GM19035 (cell line): Measurements from ENCODE around the gene BTBD19.
"Not testable (repeated sequence)": the region's sequence is repeated elsewhere in the genome, so short reads cannot be mapped to it uniquely, and the experiment has no call there.

Experiments used
- ATAC-seq: cut with Tn5 transposase; IDR thresholded peaks from one replicate; pipeline ENCODE4 v1.9.1; 2021; ENCODE audit not compliant: unreplicated experiment

Gene BTBD19

GRCh38 chr1:44786841-44787426, 21.4 kb upstream of the BTBD19 start:
- ATAC-seq: no peak

GRCh38 chr1:44787506-44787905, 20.8 kb upstream of the BTBD19 start:
- ATAC-seq: no peak

- ATAC-seq: no peak
These were observed 20.0 kb upstream of the BTBD19 start, which contains the start of gene BEST4 for GRCh38 chr1:44788120-44788860. BEST4 (minus strand) TSS chr1:44788170; CDS start chr1:44787705, 465 bp downstream.

DNA sequence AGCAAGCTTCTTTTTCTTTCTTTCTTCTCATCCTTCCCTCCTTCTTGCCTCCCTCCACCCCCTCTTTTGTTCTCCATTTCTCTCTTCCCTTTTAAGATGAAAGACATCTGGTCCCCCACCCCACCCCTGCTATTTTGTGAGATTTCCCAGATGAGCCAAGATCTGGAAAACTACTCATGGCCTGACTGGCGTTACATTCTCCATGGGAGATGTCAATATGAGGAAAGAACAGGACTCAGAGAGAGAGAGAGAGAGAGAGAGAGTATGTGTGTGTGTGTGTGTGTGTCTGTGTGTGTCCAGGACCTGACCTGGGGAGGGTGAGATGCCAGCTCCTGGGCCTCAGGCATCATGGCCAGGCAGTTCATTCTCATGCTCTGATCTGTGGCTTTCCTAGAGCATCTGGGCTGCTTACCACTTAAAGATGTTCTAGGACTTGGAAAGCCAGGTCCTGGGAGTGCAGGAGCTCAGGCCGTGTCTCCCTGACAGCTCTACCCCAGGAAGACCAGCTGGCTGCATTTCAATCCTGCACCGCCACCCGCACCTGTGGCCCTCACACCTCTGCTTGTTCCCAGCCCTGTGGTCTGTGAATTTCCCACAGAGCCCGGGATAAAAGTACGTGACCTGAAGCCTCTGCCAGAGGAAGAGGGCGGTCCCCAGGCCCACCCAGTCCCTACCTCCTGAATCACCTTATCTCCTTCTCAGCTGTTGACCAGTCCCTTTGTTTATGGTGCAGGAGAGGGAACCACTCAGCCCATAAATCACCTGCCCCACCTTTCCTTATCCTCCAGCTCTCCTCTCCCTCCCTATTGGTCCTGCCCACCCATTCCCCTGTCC, 17.1 kb upstream of the BTBD19 start:
- ATAC-seq: no peak

DNA sequence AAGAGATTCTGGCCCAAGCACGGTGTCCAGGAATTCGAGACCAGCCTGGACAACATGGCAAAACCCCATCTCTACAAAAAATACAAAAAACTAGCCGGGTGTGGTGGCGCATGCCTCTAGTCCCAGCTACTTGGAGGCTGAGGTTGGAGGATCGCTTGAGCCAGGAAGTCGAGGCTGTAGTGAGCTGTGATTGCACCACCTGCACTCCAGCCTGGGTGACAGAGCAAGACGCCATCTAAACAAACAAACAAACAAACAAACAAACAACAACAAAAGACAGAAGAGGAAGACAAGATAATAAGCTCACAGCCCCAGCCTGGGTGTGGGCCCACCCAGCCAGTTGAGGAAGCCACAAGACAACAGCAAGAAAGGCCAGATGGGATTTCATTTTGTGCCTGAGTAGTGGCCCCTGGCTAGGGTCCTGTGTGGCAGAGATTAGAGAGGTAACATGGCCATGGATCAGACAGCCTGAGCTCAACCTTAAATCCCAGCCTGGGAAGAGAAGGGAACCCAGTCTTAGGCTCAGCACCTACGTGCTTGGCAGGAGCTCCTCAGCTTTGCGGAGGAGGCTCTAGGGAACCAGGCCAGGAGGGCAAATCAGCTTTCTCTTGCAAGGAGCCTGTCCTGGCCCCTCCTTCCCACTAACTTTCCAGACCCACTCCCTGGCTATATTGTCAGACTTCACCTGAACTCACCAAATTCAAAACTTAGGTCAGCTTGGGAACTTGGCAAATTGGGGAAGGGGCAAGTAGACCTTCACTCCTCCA, 15.4 kb upstream of the BTBD19 start:
- ATAC-seq: no peak

GRCh38 chr1:44797886-44798285, 10.4 kb upstream of the BTBD19 start:
- ATAC-seq: not testable (repeated sequence)

- ATAC-seq: no peak
These were observed 9.6 kb upstream of the BTBD19 start for GRCh38 chr1:44798481-44799365.

DNA sequence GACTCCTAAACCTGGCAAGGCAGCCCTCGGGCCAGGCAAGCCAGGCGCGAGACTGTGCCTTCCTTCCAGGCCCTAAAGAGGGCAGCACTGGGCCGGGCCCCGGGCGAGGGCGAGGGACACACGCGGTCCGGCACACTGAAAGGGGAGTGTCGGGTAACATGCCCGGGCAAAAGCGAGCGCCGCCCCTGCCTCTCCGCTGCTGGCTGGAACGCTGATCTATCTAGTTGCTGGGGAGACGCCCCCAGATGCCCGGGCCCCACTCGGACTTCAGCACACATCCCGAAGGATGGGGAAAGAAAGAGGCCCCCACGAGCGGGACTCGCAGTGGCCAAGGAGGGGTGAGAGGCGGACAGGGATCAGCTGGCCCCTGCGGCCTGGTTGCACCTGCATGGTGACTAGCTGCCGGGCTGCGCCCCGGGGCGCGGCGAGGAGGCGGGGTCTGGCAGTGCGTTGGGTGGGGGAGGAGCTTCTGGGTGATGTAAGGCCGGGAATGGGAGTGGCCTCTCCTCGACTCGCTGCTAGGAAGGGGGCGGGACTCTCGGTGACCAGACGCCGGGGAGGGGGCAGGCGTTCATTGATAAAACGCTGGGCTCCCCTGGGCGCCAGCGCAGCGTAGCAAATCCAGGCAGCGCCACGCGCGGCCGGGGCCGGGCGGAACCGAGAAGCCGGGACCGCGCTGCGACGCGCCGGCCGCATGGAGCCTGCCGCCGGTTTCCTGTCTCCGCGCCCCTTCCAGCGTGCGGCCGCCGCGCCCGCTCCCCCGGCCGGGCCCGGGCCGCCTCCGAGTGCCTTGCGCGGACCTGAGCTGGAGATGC, 8.3 kb upstream of the BTBD19 start, which contains the start of gene PLK3:
PLK3 (plus strand) TSS at position 608 of the 815 bp plus-strand sequence; CDS start at position 695, 87 bp downstream.
- peak; percentile 80 for ATAC-seq

GRCh38 chr1:44801491-44802305, 6.6 kb upstream of the BTBD19 start:
- ATAC-seq: no peak

DNA sequence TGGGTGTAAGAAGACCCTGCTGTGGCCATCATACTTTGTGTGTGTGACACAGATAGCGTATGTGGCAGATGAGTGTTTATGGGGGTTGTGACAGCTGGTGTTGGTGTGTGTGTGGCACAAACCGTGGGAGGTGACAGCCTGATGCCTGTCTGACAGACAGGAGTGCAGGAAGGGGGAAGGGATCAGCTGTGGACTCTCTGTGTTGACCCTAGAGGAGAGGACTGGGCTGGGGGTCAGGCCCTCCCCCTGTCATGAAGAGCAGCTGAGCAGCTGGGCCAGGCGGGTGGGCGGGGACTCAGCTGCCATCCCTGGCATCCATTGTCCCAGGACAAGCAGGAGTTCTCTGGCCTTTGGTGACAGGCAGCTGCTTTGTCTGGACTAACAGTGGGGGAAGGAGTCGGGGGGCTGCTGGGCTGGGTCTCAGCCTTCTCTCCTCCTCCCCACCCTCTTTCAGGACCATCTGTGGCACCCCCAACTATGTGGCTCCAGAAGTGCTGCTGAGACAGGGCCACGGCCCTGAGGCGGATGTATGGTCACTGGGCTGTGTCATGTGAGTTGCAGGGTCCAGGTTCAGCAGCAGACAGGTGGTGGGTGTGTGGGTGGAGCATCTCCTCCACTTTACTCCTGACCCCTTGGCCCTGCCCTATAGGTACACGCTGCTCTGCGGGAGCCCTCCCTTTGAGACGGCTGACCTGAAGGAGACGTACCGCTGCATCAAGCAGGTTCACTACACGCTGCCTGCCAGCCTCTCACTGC, 5.8 kb upstream of the BTBD19 start:
- no peak for ATAC-seq

- no peak for ATAC-seq
These were observed 5.3 kb upstream of the BTBD19 start for GRCh38 chr1:44803062-44803311.

GRCh38 chr1:44803312-44804095, 4.8 kb upstream of the BTBD19 start:
- no peak for ATAC-seq

- ATAC-seq: no peak
These were observed 2.9 kb upstream of the BTBD19 start for GRCh38 chr1:44805311-44806024.

DNA sequence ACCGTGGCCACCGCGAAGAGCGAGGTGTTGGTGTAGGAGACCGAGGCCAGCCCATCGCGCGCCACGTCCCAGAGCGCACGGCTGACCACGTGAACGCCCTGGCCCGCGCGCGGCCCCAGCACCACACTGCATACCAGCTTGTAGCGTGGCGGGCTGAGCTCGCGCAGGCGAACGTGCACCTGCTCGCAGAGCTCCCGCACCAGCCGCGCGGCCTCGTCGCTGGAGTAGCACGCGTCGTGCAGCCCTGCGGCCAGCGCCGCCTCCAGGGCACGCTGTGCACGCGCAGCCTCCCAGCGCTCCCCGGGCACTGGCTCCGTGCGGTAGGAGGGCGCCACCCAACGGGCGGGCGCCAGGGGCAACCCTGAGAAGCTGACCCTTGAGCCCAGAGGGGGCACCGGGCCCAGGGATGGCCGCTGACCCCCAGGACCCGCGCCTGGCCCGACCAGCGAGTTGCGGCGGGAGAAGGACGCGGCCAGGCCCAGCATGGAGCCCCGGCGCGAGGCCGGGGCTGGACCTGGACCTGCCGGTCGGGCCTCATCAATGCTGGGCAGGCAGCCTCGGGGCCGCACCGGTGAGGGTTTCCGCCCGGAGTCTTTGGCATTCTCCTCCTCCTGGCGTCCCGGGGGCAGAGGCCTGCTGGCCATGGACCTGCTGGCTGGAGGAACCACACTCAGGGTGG, 2.2 kb upstream of the BTBD19 start:
- ATAC-seq: no peak

DNA sequence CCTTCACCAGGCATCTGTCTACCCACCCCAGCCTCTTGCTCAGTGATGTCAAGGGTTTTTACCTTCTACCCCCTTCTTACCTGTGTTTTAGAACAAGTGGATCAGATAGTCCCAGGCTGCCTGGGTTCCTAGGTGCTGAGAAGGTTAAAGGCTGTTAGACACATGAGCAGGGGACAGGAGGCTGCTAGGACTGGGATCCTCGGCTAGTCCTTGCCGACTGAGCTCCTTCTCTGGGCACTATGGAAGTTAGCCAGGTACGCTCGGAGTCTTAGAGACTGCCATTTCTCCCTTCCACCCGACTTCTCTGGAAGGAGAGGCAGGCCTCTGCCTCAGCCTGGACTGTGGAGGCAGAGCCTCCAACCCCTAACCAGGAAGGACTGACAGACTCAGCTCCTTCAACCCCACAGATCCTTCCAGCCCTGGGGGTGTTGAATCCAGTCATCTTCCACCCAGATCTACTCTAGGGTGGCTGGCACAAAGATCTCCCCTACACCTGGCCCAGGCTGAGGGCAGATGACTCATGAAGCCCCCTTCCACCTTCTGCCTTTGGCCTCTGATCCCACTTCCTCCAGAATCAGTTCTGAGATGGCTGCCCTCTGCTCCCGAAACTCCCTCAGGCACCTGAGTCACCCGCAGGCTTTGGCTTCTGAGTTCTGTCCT, 1.5 kb upstream of the BTBD19 start, which contains the start of gene DYNLT4:
DYNLT4 (minus strand) TSS at position 648 of the 660 bp plus-strand sequence. CDS start 683 bp downstream, outside the sequence.
- ATAC-seq: no peak
